GM23338 (cell line): ENCODE results near the gene MOB3B.
"Not testable (repeated sequence)": the region's sequence is repeated elsewhere in the genome, so short reads cannot be mapped to it uniquely, and the experiment has no call there.

Experiments used
- CREB1 ChIP-seq: fragments of 250-450 bp; sonication (Bioruptor Pico); IDR thresholded peaks from 2 replicates; pipeline ENCODE4 v1.5.0; 2020; ENCODE audit warnings: low read depth, mild to moderate bottlenecking, moderate library complexity
- CTCF ChIP-seq, 2 experiments: fragments of 200-600 bp in 1 of 2; sonication (generic) in 1 of 2; conservative IDR thresholded peaks; 2 replicates each; pipeline versions ENCODE4 v1.5.1 to v1.6.1; 2016 to 2017; ENCODE audit warnings: antibody characterized with exemption in 2 of 2, low read depth in 2 of 2, mild to moderate bottlenecking in 2 of 2, moderate library complexity in 1 of 2
- ETS1 ChIP-seq: IDR thresholded peaks from 2 replicates; pipeline ENCODE4 v1.6.1; 2016; ENCODE audit warnings: antibody characterized with exemption
- EZH2 ChIP-seq: fragments of 200-600 bp; sonication (generic); IDR thresholded peaks from one replicate; pipeline ENCODE4 v1.8.0; 2017; ENCODE audit warnings: antibody characterized with exemption, mild to moderate bottlenecking, low read depth; ENCODE audit not compliant: unreplicated experiment
- EZH2phosphoT487 ChIP-seq: fragments of 200-600 bp; sonication (generic); IDR thresholded peaks from one replicate; pipeline ENCODE4 v1.8.1; 2018; ENCODE audit warnings: antibody characterized with exemption; ENCODE audit not compliant: unreplicated experiment
- JUNB ChIP-seq: IDR thresholded peaks from one replicate; pipeline ENCODE4 v1.6.1; 2016; ENCODE audit warnings: antibody characterized with exemption; ENCODE audit not compliant: unreplicated experiment
- NANOG ChIP-seq: IDR thresholded peaks from 2 replicates; pipeline ENCODE4 v1.6.1; 2016; ENCODE audit warnings: antibody characterized with exemption, borderline replicate concordance
- POLR2AphosphoS5 ChIP-seq: IDR thresholded peaks from 2 replicates; pipeline ENCODE4 v1.6.1; 2016; ENCODE audit warnings: antibody characterized with exemption, low read depth
- REST ChIP-seq: IDR thresholded peaks from one replicate; pipeline ENCODE4 v1.6.1; 2018; ENCODE audit warnings: antibody characterized with exemption; ENCODE audit not compliant: unreplicated experiment
- STAT1 ChIP-seq: IDR thresholded peaks from one replicate; pipeline ENCODE4 v1.6.1; 2016; ENCODE audit warnings: antibody characterized with exemption; ENCODE audit not compliant: unreplicated experiment
- ZNF114 ChIP-seq: fragments of 250-450 bp; sonication (Bioruptor Pico); IDR thresholded peaks from 2 replicates; pipeline ENCODE4 v1.5.0; 2020; ENCODE audit warnings: mild to moderate bottlenecking, moderate library complexity
- ZNF331 ChIP-seq: fragments of 250-450 bp; sonication (Bioruptor Pico); IDR thresholded peaks from 2 replicates; pipeline ENCODE4 v1.5.0; 2020; ENCODE audit warnings: low read depth, mild to moderate bottlenecking, moderate library complexity
- ZNF462 ChIP-seq: fragments of 250-450 bp; sonication (Bioruptor Pico); IDR thresholded peaks from 2 replicates; pipeline ENCODE4 v1.5.0; 2020; ENCODE audit warnings: mild to moderate bottlenecking, moderate library complexity

- not testable (repeated sequence) for TF ChIP-seq CTCF (conservative IDR thresholded peaks at IDR 0.05; ENCODE audit: low read depth in 2 of 2); STAT1; REST; ETS1; POLR2AphosphoS5; EZH2; ZNF462 (CRISPR knock-in tag); EZH2phosphoT487; CREB1 (CRISPR knock-in tag); JUNB; NANOG; ZNF331; ZNF114 (CRISPR knock-in tag)
These were observed 28.7 kb downstream of the MOB3B start for GRCh38 chr9:27500902-27501301.
